OCI-LY7 (cell line): ENCODE results near the gene NAA80. TPM values are rescaled to one million over a fixed set of nuclear protein-coding genes. Genes with fewer than 3 reads are reported as not detected.

Experiments
- BruUV-seq: library from RNA; stranded (reverse); fragments of 400-500 nt; replicated peaks from 2 replicates; lab custom pipeline; 2021; lab: Mats Ljungman, UMichigan
- CTCF ChIA-PET: fragments of 300-600 bp; sonication (Branson Sonifier 250); formaldehyde crosslinking; loops from one replicate; lab custom pipeline; 2022; ENCODE audit warnings: antibody characterized with exemption; ENCODE audit not compliant: unreplicated experiment; lab: Charles Lee
- POLR2A ChIA-PET: fragments of 300-600 bp; sonication (Branson Sonifier 250); formaldehyde crosslinking; loops from one replicate; lab custom pipeline; 2022; ENCODE audit warnings: antibody characterized with exemption; lab: Charles Lee
- DNase-seq: peaks from one replicate; pipeline ENCODE4 v3.0.0-alpha.2; 2015; ENCODE audit warnings: low spot score
- H2AFZ ChIP-seq: fragments of 200-600 bp; sonication (generic), shearing (Covaris generic); 2 replicates; pipeline ENCODE4 v1.6.1; 2014; ENCODE audit warnings: mild to moderate bottlenecking, antibody characterized with exemption, low read length, moderate library complexity
- H3K27ac ChIP-seq: fragments of 200-600 bp; sonication (generic); 2 replicates; pipeline ENCODE4 v1.5.1; 2014; ENCODE audit warnings: mixed run types, low read depth, mild to moderate bottlenecking, moderate library complexity, low read length, inconsistent platforms; ENCODE audit not compliant: poor library complexity, severe bottlenecking
- H3K36me3 ChIP-seq: fragments of 200-600 bp; sonication (generic); 2 replicates; pipeline ENCODE4 v1.6.1; 2014; ENCODE audit warnings: mild to moderate bottlenecking, antibody characterized with exemption, low read length, moderate library complexity, mixed read lengths; ENCODE audit not compliant: insufficient read depth
- H3K4me1 ChIP-seq: fragments of 200-600 bp; sonication (generic); 2 replicates; pipeline ENCODE4 v1.5.1; 2014; ENCODE audit warnings: mild to moderate bottlenecking, low read length; ENCODE audit not compliant: insufficient read depth, poor library complexity, severe bottlenecking
- H3K4me2 ChIP-seq: fragments of 200-600 bp; sonication (generic); 2 replicates; pipeline ENCODE4 v1.6.1; 2014; ENCODE audit warnings: mild to moderate bottlenecking, low read length
- H3K4me3 ChIP-seq: fragments of 200-600 bp; sonication (generic); 2 replicates; pipeline ENCODE4 v1.5.1; 2014; ENCODE audit warnings: mild to moderate bottlenecking, low read depth, low read length; ENCODE audit not compliant: poor library complexity, severe bottlenecking
- H3K79me2 ChIP-seq: fragments of 200-600 bp; sonication (generic); 2 replicates; pipeline ENCODE4 v1.6.1; 2016; ENCODE audit warnings: low read depth, mild to moderate bottlenecking, low read length, moderate library complexity, mixed read lengths; ENCODE audit not compliant: insufficient read depth
- H3K9me2 ChIP-seq: fragments of 200-600 bp; sonication (generic); 2 replicates; pipeline ENCODE4 v1.6.1; 2016; ENCODE audit warnings: mild to moderate bottlenecking, low read length, mixed read lengths; ENCODE audit not compliant: insufficient read depth
- H3K9me3 ChIP-seq: fragments of 200-600 bp; sonication (generic); 2 replicates; pipeline ENCODE4 v1.6.1; 2014; ENCODE audit warnings: mild to moderate bottlenecking, mixed run types, low read length, mixed read lengths
- H4K20me1 ChIP-seq: fragments of 200-600 bp; sonication (generic); 2 replicates; pipeline ENCODE4 v1.6.1; 2014; ENCODE audit warnings: mild to moderate bottlenecking, antibody characterized with exemption, low read length, moderate library complexity, mixed read lengths; ENCODE audit not compliant: insufficient read depth
- CTCF ChIP-seq: fragments of 200-600 bp; sonication (generic); conservative IDR thresholded peaks from 2 replicates; pipeline ENCODE4 v1.5.1; 2014; ENCODE audit warnings: mild to moderate bottlenecking, antibody characterized with exemption, low read length, moderate library complexity, mixed read lengths
- EZH2phosphoT487 ChIP-seq: fragments of 200-600 bp; sonication (generic); IDR thresholded peaks from 2 replicates; pipeline ENCODE4 v1.6.1; 2018; ENCODE audit warnings: low read depth, borderline replicate concordance, mild to moderate bottlenecking, mixed run types, antibody characterized with exemption, low read length, moderate library complexity, mixed read lengths
- intact Hi-C: fragments of 100-400 bp; cut with micrococcal nuclease; formaldehyde crosslinking; loops from one replicate; pipeline ENCODE4 v1.10.0; 2022; ENCODE audit not compliant: unreplicated experiment
- total RNA-seq, 2 experiments: library from RNA; depleted of rRNA in 1 of 2; stranded (reverse); fragments of >200 nt in 1 of 2; shearing (Covaris generic) in 1 of 2; gene quantifications; 2 replicates each; pipeline ENCODE4 v1.2.3, GENCODE V29; 2014 to 2022

NAA80 gene
- total RNA-seq, 2 experiments from 2014 or later, result 18.7 to 21.7 TPM

GRCh38 chr3:50260942-50261441, 38.2 kb downstream of the NAA80 start:
- no peaks in the 10 kb centered on the region for H4K20me1 ChIP-seq
- no TSS peak for BruUV-seq

GRCh38 chr3:50260027-50260941, 38.9 kb downstream of the NAA80 start:
- Histone ChIP-seq H3K36me3 (peaks cover 42% of the 10 kb centered on the region), H2AFZ (no peak overlapping the region), H4K20me1 (no peaks in the 10 kb centered on the region), H3K9me2 (no peaks in the 10 kb centered on the region), H3K4me3 (peak overlapping the region; percentile 50), H3K4me2 (peak overlapping the region; percentile 64), H3K9me3 (no peaks in the 10 kb centered on the region), H3K79me2 (no peaks in the 10 kb centered on the region), H3K27ac (no peak overlapping the region), H3K4me1 (peaks cover 4% of the 10 kb centered on the region)
- ChIA-PET POLR2A (interaction anchor here (0.6 kb wide), 1 partner anchor 23 kb away, joined by 3 read pairs; no protein-coding TSS in a partner anchor), CTCF (interaction anchor here (0.6 to 1.9 kb wide), 5 partner anchors 9 to 35 kb away, joined by 3 to 6 read pairs (median 3); no protein-coding TSS in a partner anchor)
- intact Hi-C loops, result no loop called here
- DNase-seq, result peak; percentile 83
- no TSS peak for BruUV-seq
- no peak for TF ChIP-seq EZH2phosphoT487
- TF ChIP-seq CTCF, result peak; percentile 89

More at GRCh38 chr3:50260942-50261441, 38.2 kb downstream of the NAA80 start:
- H3K4me2 ChIP-seq, result no peak overlapping the region
- CTCF ChIA-PET, result no interaction called here
- no peaks in the 10 kb centered on the region for H3K79me2 ChIP-seq
- intact Hi-C loops, result no loop called here
- H3K4me1 ChIP-seq, result peaks cover 4% of the 10 kb centered on the region
- no peak for DNase-seq
- TF ChIP-seq EZH2phosphoT487 (no peak), CTCF (no peak)
- H3K4me3 ChIP-seq, result no peak overlapping the region
- no peaks in the 10 kb centered on the region for H3K9me2 ChIP-seq
- no peaks in the 10 kb centered on the region for H3K9me3 ChIP-seq
- H2AFZ ChIP-seq, result no peak overlapping the region
- H3K27ac ChIP-seq, result no peak overlapping the region
- POLR2A ChIA-PET, result interaction anchor here (0.8 kb wide), 1 partner anchor 18 kb away, joined by 3 read pairs; the partner anchor contains the start of gene LSMEM2
- H3K36me3 ChIP-seq, result peaks cover 38% of the 10 kb centered on the region
